HepG2 (cell line): Measurements from ENCODE around the gene NRSN2. TPM values are rescaled to one million over a fixed set of nuclear protein-coding genes. Genes with fewer than 3 reads are reported as not detected.
A peak's percentile ranks its signal among the peaks of the same experiment; 100 is the strongest.

Source experiments
- CENPX ChIP-seq: sonication (generic); formaldehyde crosslinking; IDR thresholded peaks from 2 replicates; pipeline ENCODE4 v1.9.0; 2021; ENCODE audit warnings: mild to moderate bottlenecking, missing genetic modification reagents, moderate library complexity
- DBP ChIP-seq: sonication (generic); formaldehyde crosslinking; IDR thresholded peaks from 2 replicates; pipeline ENCODE4 v1.4.0; 2020; ENCODE audit warnings: missing genetic modification reagents; ENCODE audit errors: not compliant biosample characterization
- FLYWCH1 ChIP-seq: sonication (generic); formaldehyde crosslinking; IDR thresholded peaks from 2 replicates; pipeline ENCODE4 v1.8.1; 2023; ENCODE audit warnings: mild to moderate bottlenecking, missing genetic modification reagents
- FOXK2 ChIP-seq: fragments of 450-650 bp; IDR thresholded peaks from 2 replicates; pipeline ENCODE4 v1.6.1; 2016
- GMEB2 ChIP-seq: IDR thresholded peaks from 2 replicates; pipeline ENCODE4 v1.6.1; 2016; ENCODE audit warnings: missing biosample characterization, missing genetic modification reagents, low read depth
- HDAC6 ChIP-seq: fragments of 200-600 bp; sonication (generic); IDR thresholded peaks from 2 replicates; pipeline ENCODE4 v1.7.0; 2017; ENCODE audit warnings: mild to moderate bottlenecking, antibody characterized with exemption, low read length, low read depth
- MTERF4 ChIP-seq: sonication (generic); formaldehyde crosslinking; IDR thresholded peaks from 2 replicates; pipeline ENCODE4 v1.8.0; 2023; ENCODE audit warnings: mild to moderate bottlenecking, missing genetic modification reagents
- NKX3-1 ChIP-seq: sonication (generic); formaldehyde crosslinking; IDR thresholded peaks from 2 replicates; pipeline ENCODE4 v1.5.0; 2020; ENCODE audit warnings: missing genetic modification reagents
- NONO ChIP-seq, 2 experiments: fragments of 450-650 bp in 1 of 2; sonication (generic) in 1 of 2; formaldehyde crosslinking in 1 of 2; IDR thresholded peaks in 1 of 2; conservative IDR thresholded peaks in 1 of 2; 2 replicates each; pipeline versions ENCODE4 v1.6.1 to v1.8.0; 2017 to 2022; ENCODE audit warnings: mild to moderate bottlenecking in 1 of 2, missing genetic modification reagents in 1 of 2, moderate library complexity in 1 of 2
- NR2F2 ChIP-seq: IDR thresholded peaks from 2 replicates; pipeline ENCODE4 v1.6.1; 2012; ENCODE audit warnings: low read depth, inconsistent platforms, borderline replicate concordance
- RELA ChIP-seq: sonication (generic); formaldehyde crosslinking; IDR thresholded peaks from 2 replicates; pipeline ENCODE4 v1.4.0; 2020; ENCODE audit warnings: missing genetic modification reagents
- SMARCE1 ChIP-seq: fragments of 450-650 bp; IDR thresholded peaks from 2 replicates; pipeline ENCODE4 v1.6.1; 2017; ENCODE audit warnings: borderline replicate concordance
- SRY ChIP-seq: sonication (generic); formaldehyde crosslinking; IDR thresholded peaks from 2 replicates; pipeline ENCODE4 v1.8.0; 2022; ENCODE audit warnings: mild to moderate bottlenecking, missing genetic modification reagents
- TP53 ChIP-seq: sonication (generic); formaldehyde crosslinking; conservative IDR thresholded peaks from 2 replicates; pipeline ENCODE4 v1.4.0; 2020; ENCODE audit warnings: missing genetic modification reagents
- ZMYM3 ChIP-seq: sonication (generic); formaldehyde crosslinking; IDR thresholded peaks from 2 replicates; pipeline ENCODE4 v1.5.1; 2020; ENCODE audit warnings: mild to moderate bottlenecking, missing genetic modification reagents
- ZNF337 ChIP-seq: sonication (generic); formaldehyde crosslinking; IDR thresholded peaks from 2 replicates; pipeline ENCODE4 v1.5.1; 2020; ENCODE audit warnings: missing genetic modification reagents, low read depth, mild to moderate bottlenecking, borderline replicate concordance
- ZNF354B ChIP-seq: sonication (generic); formaldehyde crosslinking; IDR thresholded peaks from 2 replicates; pipeline ENCODE4 v1.8.0; 2022; ENCODE audit warnings: mild to moderate bottlenecking, missing genetic modification reagents
- ZNF446 ChIP-seq: sonication (generic); formaldehyde crosslinking; IDR thresholded peaks from 2 replicates; pipeline ENCODE4 v1.5.0; 2020; ENCODE audit warnings: mild to moderate bottlenecking, missing genetic modification reagents
- ZNF557 ChIP-seq: sonication (generic); formaldehyde crosslinking; IDR thresholded peaks from 2 replicates; pipeline ENCODE4 v1.4.0; 2020; ENCODE audit warnings: missing genetic modification reagents
- ZNF577 ChIP-seq: sonication (generic); formaldehyde crosslinking; IDR thresholded peaks from 2 replicates; pipeline ENCODE4 v1.4.0; 2020; ENCODE audit warnings: mild to moderate bottlenecking, low read depth, missing genetic modification reagents, borderline replicate concordance
- ZNF790 ChIP-seq: sonication (generic); formaldehyde crosslinking; IDR thresholded peaks from 2 replicates; pipeline ENCODE4 v1.8.0; 2022; ENCODE audit warnings: missing genetic modification reagents, mild to moderate bottlenecking, borderline replicate concordance
- ZNF878 ChIP-seq: sonication (generic); formaldehyde crosslinking; IDR thresholded peaks from 2 replicates; pipeline ENCODE4 v1.8.1; 2023; ENCODE audit warnings: mild to moderate bottlenecking, missing genetic modification reagents, moderate library complexity
- ZNF883 ChIP-seq: sonication (generic); formaldehyde crosslinking; IDR thresholded peaks from 2 replicates; pipeline ENCODE4 v1.5.1; 2020; ENCODE audit warnings: mild to moderate bottlenecking, missing genetic modification reagents; ENCODE audit errors: not compliant biosample characterization
- ZSCAN9 ChIP-seq: IDR thresholded peaks from 2 replicates; pipeline ENCODE4 v1.6.1; 2016; ENCODE audit warnings: borderline replicate concordance
- polyA plus RNA-seq, 8 experiments: library from polyadenylated mRNA; depleted of rRNA in 3 of 8; stranded (reverse) in 7 of 8; unstranded in 1 of 8; fragments of >200 nt; fragmentation: Illumina TruSeq in 4 of 8; extraction: Trizol in 4 of 8; gene quantifications; 2 replicates each; pipeline versions ENCODE4 v1.2.1 to v1.2.3, GENCODE V29; 2011 to 2016; ENCODE audit warnings: low read depth in 4 of 8, missing spikeins in 1 of 8, mixed read lengths in 1 of 8; ENCODE audit not compliant: insufficient read depth in 1 of 8
- total RNA-seq, 5 experiments: library from RNA; depleted of rRNA; stranded (reverse); fragments of >200 nt; fragmentation: Illumina TruSeq; extraction: Trizol; gene quantifications; 2 replicates each; pipeline ENCODE4 v1.2.3, GENCODE V29; 2016; ENCODE audit warnings: low read depth in 1 of 5
- TF ChIP-seq, protein P1 (sequence below): sonication (generic); formaldehyde crosslinking; IDR thresholded peaks from 2 replicates; pipeline ENCODE4 v1.4.0; 2020; ENCODE audit warnings: missing genetic modification reagents, borderline replicate concordance

Gene NRSN2
- total and polyA plus RNA-seq, 2 of the 13 experiments (the other 11 are each of a cell fraction or from before 2014, with no cell fraction given), result 32.3 to 49.4 TPM

DNA sequence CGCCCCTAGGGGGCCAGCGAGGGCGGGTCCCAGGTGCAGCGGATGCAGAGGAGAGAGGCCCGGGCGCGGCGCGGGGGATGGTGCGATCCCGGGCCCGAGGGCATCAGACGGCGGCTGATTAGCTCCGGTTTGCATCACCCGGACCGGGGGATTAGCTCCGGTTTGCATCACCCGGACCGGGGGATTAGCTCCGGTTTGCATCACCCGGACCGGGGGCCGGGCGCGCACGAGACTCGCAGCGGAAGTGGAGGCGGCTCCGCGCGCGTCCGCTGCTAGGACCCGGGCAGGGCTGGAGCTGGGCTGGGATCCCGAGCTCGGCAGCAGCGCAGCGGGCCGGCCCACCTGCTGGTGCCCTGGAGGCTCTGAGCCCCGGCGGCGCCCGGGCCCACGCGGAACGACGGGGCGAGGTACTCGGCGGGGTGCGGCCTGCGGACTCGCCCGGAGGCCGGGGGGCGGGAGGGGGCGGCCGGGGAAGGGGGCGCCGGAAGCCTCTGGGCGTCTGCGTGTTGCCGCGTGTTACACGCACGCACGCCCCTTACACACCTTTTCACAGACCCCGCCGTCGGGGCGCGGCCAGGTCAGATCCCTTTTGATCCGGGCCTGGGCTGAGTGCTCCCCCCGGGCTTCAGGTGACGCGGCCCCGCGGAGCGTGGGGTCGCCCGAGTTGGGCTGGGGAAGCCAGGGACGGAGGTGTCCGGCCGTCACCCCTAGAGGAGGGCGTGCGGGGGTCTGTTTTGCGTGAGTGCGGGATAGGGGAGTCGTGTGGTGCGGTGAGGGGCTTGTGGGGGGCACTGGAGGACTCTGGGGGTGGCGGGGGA, 34.1 kb downstream of the NRSN2 start (continued):
- TF ChIP-seq MTERF4 (CRISPR knock-in tag) (peak; percentile 68), SMARCE1 (no peak), FLYWCH1 (no peak), SRY (CRISPR knock-in tag) (peak; percentile 96), ZNF790 (CRISPR knock-in tag) (peak; percentile 62), RELA (CRISPR knock-in tag) (no peak), ZNF337 (CRISPR knock-in tag) (no peak), GMEB2 (no peak), ZNF577 (CRISPR knock-in tag) (peak; percentile 89; the same call in 1 of the 2 replicates), ZNF878 (CRISPR knock-in tag) (no peak; the same call in none of the 2 replicates), HDAC6 (no peak), TP53 (CRISPR knock-in tag) (peak; percentile 74; the same call in 1 of the 2 replicates), NONO (IDR thresholded peaks at IDR 0.05) (no peak), NONO (CRISPR knock-in tag; conservative IDR thresholded peaks at IDR 0.05) (peak; percentile 40), ZNF883 (CRISPR knock-in tag) (peak; percentile 78), ZSCAN9 (CRISPR knock-in tag) (peak; percentile 87; the same call in 1 of the 2 replicates), DBP (CRISPR knock-in tag) (peak; percentile 10), ZNF354B (CRISPR knock-in tag) (0 out of 2 replicates have a peak, but pooled peaks have one; percentile 37), ZNF557 (CRISPR knock-in tag) (0 out of 2 replicates have a peak, but pooled peaks have one; percentile 37), NKX3-1 (CRISPR knock-in tag) (peak; percentile 89; the same call in 1 of the 2 replicates), ZNF446 (peak; percentile 82; the same call in 1 of the 2 replicates), FOXK2 (no peak), NR2F2 (0 out of 2 replicates have a peak, but pooled peaks have one; percentile 29), ZMYM3 (CRISPR knock-in tag) (no peak), CENPX (CRISPR knock-in tag) (no peak)
- TF ChIP-seq, protein P1, sequence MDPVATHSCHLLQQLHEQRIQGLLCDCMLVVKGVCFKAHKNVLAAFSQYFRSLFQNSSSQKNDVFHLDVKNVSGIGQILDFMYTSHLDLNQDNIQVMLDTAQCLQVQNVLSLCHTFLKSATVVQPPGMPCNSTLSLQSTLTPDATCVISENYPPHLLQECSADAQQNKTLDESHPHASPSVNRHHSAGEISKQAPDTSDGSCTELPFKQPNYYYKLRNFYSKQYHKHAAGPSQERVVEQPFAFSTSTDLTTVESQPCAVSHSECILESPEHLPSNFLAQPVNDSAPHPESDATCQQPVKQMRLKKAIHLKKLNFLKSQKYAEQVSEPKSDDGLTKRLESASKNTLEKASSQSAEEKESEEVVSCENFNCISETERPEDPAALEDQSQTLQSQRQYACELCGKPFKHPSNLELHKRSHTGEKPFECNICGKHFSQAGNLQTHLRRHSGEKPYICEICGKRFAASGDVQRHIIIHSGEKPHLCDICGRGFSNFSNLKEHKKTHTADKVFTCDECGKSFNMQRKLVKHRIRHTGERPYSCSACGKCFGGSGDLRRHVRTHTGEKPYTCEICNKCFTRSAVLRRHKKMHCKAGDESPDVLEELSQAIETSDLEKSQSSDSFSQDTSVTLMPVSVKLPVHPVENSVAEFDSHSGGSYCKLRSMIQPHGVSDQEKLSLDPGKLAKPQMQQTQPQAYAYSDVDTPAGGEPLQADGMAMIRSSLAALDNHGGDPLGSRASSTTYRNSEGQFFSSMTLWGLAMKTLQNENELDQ (CRISPR knock-in tag), result no peak
